GM20431 (cell line): ENCODE results near the gene ATG4B.

Experiments used
- in situ Hi-C: fragments of 300-500 bp; cut with MseI, MboI; formaldehyde crosslinking; loops from one replicate; pipeline ENCODE4 v1.15.0; 2020; ENCODE audit warnings: low sequenced_read_pairs; ENCODE audit not compliant: unreplicated experiment

ATG4B gene

DNA sequence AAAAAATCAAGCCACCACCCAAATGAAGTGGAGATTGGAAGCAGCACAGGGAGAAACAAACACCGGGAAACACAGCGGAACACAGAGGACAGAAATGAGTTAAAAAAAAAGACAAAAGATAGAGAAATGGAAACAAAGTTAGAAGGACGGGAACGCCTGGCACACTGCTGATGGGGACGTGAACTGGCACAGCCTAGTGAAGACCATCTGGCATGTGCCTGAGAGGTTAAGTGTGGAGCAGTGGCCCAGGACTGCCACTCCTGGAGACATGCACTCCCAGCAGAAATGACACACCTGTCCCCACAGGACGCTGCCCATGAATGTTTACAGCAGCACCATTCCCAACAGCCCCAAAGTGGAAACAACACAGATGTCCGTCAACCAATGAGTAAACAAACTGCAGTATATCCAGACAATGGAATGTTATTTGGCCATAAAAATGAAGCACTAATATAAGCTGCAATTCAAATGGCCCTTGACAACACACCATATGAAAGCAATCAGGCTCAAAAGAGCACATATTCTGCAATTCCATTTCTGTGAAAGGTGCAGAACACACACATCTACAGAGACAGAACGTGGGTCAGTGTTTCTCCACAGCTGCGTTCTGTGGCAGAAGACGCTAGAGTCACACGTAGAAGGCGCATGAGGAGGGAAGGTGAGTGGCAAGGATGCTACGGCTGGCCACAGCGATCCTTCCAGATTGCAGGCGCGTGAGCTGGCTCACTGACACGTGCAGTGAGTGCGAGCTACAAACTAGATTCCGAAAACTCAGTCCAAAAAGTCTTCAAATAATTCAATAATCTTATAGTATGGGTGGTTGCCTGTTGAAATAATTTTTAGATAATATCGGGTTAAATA, 25.1 kb upstream of the ATG4B start:
- in situ Hi-C loops, result no loop called here

GRCh38 chr2:241613017-241613780, 24.3 kb upstream of the ATG4B start:
- in situ Hi-C loops, result no loop called here

- in situ Hi-C loops, result no loop called here
Measured at GRCh38 chr2:241615041-241615440, 22.5 kb upstream of the ATG4B start.

DNA sequence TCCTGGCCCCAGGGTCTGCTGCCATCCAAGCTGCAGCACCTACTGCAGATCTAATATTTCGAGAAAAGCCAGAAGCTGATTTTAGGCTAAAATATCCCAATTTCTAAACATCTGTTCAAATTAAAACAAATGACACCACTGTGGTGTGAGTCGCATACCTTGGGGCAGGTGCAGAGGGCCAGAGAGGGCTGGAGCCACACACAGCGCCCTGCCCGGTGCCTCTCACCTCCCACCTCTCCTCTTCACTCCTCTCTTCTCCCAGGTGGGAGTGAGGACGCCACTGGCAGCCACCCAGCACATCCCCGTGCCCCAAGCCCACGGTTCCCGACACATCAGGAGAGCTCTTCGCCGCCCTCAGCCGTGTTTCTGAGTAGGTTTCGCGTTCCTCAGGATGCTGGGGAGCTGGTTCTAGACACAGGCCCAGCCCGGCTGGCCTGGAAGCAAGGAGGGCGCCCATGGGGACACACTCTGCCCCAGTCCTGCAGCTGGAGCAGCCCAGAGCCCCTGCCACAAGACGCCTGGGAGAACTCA, 21.9 kb upstream of the ATG4B start:
- in situ Hi-C loops, result no loop called here

DNA sequence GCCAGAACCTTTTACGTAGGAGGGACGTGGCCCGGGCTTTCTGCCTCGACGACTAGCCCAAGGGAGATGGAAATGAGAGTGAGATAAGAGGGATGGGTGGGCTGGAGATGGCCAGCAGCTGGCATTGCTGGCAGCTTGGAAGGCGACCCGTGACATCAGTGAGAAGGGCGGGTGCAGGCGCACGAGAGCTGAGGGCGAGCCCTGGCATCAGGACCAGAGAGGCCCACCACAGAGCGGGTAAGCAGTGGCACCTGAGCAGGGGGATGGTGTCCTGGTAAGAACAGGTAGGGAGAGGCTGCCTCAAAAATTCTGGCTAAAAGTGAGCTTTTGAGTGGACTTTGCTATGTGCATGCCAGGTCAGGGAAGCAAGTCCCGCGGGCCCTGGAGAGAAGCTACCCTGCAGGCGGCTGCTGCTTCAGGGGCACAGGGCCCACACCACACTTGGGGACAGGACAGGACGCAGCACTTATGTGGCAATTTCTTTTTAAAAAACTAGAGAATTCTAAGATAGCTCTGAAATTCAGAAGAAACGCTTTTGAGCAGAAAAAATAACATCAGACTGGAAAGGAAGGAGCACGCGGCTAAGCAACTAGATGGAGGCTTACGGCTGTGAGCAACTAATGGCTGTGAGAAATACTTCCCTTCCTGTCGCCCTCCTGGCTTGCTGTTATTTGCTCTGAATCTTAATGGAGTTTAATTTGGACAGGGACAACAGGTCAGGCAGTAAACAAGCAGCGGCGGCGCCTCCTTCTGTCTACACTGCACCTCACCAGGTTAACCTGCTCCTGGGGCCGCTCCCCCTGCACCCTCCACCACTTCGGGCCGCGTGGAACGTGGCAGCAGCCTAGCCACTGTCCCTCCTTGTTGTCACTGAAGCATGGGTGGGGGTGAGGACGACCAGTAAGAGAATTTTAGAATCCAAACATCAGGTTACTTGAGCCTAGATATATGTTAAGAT, 21.0 kb upstream of the ATG4B start:
- in situ Hi-C loops, result no loop called here

DNA sequence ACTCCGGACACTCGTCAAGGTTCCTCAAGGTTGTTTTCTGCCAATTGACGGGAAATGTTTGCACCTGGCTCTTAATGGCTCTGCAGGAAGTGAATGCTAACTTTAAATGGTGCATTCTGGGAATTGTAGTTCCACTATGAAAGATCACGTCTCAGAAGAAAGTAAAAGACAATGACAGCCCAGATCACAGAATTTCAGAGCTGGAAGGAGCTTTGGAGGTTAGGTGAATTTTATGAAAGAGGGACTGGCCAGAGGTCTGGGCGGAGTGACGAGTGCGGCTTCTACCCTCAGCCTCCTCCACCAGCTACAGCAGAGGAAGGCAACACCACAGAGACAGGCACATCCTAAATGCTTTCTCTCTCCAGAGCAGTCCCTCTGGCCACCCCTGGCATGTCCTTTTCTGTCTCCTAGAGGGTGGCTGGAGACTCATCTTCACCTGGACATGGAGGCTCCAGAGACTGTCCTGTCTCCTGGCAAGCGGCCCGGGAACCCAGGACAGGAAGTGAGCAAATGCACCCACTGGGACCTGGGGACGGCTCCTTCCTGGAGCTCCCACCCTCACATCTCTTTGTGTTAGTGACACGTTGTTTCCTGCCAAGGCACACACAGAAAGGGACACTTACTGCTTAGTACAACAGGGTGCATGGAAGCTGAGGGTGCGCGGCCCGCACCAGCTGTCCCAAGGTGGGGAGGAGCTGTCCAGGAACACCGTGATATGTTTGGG, 19.9 kb upstream of the ATG4B start:
- in situ Hi-C loops, result no loop called here

DNA sequence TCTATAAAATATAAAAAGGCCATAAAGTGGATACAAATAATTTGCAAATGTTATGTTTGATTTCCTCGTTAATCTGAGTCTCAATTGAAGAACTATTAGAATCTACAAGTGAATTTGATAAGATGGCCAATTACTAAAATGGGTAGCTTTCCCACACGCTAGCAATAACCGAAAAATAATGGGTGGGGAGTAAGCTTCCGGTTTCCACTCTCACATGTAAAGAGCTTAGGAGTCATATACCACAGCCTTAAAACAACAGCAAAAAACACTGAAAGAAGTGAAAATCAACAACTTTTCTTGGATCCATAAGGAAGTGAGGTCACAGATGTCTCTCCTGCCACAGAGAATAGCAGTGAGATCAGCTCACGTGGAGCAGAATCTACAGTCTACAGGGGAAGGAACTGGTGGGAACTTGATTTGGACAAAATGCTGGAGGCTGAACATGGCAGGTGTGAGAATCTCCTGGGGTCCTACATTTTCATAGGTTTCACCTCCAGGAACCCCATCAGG, 19.1 kb upstream of the ATG4B start:
- in situ Hi-C loops, result no loop called here

DNA sequence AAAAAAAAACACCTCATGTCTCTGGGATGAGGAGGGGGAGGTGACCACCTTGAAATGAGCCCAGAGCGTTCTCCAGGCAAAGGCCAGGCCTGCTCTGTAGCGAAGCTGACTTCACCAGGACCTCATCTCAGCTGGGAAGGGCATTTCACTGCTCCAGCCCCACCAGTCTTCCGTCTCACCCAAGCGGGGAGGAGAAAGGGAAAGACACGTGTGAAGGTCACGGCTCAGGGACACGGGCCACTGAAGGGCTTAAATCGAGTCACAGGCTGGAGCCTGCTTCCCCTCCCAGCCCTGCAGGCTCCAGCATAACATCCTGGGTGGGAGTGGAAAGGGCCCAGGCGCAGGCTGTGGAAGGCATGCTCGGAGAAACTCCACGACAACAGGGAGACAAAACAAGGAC, 18.7 kb upstream of the ATG4B start:
- in situ Hi-C loops, result no loop called here

DNA sequence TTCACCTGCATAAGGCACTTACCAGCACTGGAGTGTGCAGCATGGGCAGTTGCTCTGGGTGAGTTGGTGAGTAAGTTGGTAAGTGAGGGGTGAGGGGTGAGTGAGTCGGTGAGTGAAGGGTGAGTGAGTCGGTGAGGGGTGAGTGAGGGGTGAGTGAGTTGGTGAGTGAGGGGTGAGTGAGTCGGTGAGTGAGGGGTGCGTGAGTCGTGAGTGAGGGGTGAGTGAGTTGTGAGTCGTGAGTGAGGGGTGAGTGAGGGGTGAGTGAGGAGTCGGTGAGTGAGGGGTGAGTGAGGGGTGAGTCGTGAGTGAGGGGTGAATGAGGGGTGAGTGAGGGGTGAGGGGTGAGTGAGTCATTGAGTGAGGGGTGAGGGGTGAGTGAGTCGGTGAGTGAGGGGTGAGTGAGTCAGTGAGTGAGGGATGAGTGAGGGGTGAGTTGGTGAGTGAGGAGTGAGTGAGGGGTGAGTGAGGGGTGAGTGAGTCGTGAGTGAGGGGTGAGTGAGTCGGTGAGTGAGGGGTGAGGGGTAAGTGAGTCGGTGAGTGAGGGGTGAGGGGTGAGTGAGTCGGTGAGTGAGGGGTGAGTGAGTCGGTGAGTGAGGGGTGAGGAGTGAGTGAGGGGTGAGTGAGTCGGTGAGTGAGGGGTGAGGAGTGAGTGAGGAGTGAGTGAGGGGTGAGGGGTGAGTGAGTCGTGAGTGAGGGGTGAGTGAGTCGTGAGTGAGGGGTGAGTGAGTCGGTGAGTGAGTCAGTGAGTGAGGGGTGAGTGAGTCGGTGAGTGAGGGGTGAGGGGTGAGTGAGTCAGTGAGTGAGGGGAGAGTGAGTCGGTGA, 17.7 kb upstream of the ATG4B start:
- in situ Hi-C loops, result no loop called here

- in situ Hi-C loops, result no loop called here
Measured at GRCh38 chr2:241620419-241620769, 17.1 kb upstream of the ATG4B start.

DNA sequence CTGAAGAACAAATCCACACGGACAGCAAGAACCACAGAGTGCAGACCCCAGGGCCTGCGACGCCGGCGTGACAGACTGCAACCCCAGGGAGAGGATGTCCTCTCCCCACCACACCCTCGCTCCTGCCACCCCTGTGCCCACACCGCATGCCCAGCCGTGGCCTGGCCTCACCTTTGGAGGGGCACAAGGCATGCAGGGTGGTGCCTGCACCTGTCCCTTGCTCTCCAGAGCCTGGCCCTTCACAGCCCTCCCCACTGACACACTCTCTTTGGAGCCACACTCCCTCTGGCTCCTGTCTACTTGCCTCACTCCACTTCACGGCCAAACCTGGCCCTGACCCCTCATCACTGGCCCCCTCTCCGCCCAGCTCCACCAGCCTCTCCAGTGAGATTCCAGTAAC, 9.8 kb upstream of the ATG4B start:
- in situ Hi-C loops, result no loop called here

- in situ Hi-C loops, result no loop called here
Measured at GRCh38 chr2:241629762-241630435, 7.6 kb upstream of the ATG4B start.

GRCh38 chr2:241632478-241633325, 4.8 kb upstream of the ATG4B start:
- in situ Hi-C loops, result no loop called here

GRCh38 chr2:241633561-241633960, 3.9 kb upstream of the ATG4B start:
- in situ Hi-C loops, result no loop called here

- in situ Hi-C loops, result no loop called here
Measured at GRCh38 chr2:241635756-241636155, 1.7 kb upstream of the ATG4B start.

DNA sequence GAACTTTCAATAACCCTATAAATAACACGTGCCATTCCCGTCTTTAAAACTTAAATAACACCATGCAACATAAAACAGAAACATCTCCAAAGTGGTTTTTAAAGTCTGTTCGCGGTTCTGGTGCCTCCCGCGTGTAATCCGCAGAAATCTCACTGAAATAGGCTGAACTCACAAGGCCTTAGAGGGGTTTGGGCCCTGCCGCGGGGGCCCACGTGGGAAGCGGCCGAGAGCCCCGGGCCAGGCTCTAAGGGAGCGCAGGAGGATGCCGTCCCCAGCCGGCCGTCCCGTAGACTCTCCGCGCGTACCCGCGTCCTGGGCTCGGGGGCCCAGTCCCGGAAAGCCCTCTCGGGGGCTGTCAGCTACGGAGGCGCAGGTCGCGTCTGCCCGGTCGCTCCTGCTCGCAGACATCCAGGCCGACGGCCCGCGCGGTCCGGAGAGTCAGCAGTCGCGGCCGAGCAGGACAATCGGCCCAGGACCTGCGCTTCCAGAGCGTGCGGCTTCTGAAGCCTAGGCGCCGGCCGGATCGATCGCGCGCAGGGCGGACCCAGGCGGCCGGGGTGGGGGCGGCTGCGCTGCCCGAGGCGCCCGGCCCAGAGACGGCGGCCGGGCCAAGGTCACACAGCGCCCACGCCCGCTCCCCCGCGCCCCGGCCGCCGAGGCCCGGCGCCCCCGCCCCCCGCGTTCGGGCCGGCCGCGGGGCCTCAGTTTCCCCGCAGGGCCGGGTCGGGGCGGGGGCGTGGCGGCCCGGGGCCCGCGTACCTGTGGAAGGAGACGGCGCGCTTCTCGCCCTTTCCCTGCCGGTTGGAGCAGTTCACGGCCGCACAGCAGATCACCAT, 1.1 kb upstream of the ATG4B start:
- in situ Hi-C loops, result no loop called here
